ENCODE data around the gene HSP90AA1.

DNA sequence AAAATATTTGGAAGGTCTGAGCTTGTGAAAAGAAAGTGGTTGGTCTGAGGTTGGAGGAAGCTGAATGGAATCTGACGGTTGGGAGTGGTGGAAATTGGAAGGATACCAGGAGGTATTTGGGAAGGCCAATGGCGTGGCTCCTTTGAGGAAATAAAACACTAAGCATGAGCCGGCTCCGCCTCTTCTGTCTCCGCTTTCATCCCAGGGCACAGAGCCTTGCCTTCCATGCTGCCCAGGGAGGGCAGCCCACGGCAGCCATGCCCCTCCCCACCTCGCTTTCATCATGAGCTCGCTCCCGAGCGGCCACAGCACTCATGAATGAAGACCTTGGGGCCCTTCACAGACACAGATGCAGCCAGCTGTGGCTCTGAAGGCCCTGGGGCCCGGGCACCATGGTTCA lies 36.2 kb downstream of the HSP90AA1 start:
- TF ChIP-seq, protein P1, sequence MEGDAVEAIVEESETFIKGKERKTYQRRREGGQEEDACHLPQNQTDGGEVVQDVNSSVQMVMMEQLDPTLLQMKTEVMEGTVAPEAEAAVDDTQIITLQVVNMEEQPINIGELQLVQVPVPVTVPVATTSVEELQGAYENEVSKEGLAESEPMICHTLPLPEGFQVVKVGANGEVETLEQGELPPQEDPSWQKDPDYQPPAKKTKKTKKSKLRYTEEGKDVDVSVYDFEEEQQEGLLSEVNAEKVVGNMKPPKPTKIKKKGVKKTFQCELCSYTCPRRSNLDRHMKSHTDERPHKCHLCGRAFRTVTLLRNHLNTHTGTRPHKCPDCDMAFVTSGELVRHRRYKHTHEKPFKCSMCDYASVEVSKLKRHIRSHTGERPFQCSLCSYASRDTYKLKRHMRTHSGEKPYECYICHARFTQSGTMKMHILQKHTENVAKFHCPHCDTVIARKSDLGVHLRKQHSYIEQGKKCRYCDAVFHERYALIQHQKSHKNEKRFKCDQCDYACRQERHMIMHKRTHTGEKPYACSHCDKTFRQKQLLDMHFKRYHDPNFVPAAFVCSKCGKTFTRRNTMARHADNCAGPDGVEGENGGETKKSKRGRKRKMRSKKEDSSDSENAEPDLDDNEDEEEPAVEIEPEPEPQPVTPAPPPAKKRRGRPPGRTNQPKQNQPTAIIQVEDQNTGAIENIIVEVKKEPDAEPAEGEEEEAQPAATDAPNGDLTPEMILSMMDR (conservative IDR thresholded peaks at IDR 0.05; ENCODE audit: low read length) = no peak
- no peak for TF ChIP-seq EZH2phosphoT487 (IDR thresholded peaks at IDR 0.05; ENCODE audit: borderline replicate concordance, low read depth, low read length)
